Testis (tissue), 3 donors: ENCODE data around the gene TGFB3. TPM values are rescaled to one million over a fixed set of nuclear protein-coding genes. Genes with fewer than 3 reads are reported as not detected.

Experiments
- DNase-seq: peaks from one replicate; pipeline ENCODE4 v3.0.0-alpha.2; 2019
- H3K27ac ChIP-seq, 2 donors: fragments of 200-600 bp; sonication (generic); one replicate each; pipeline ENCODE4 v1.5.1; 2019
- H3K27me3 ChIP-seq: fragments of 200-600 bp; sonication (generic); one replicate; pipeline ENCODE4 v1.5.1; 2019
- H3K36me3 ChIP-seq: fragments of 200-600 bp; sonication (generic); one replicate; pipeline ENCODE4 v1.5.1; 2017; ENCODE audit warnings: low read depth; ENCODE audit errors: missing control alignments
- H3K4me1 ChIP-seq: fragments of 200-600 bp; sonication (generic); one replicate; pipeline ENCODE4 v1.5.1; 2019
- H3K4me3 ChIP-seq, 2 donors: fragments of 200-600 bp; sonication (generic); one replicate each; pipeline ENCODE4 v1.5.1; 2017 to 2019
- H3K9me3 ChIP-seq: fragments of 200-600 bp; sonication (generic); one replicate; pipeline ENCODE4 v1.5.1; 2017
- CTCF ChIP-seq, 3 experiments: fragments of 450-650 bp in 2 of 3; fragments of 200-600 bp in 1 of 3; sonication (generic) in 1 of 3; IDR thresholded peaks; one replicate each; pipeline ENCODE4 v1.5.1; 2016 to 2019; ENCODE audit warnings: antibody characterized with exemption in 3 of 3, mild to moderate bottlenecking in 2 of 3, moderate library complexity in 1 of 3
- POLR2A ChIP-seq: fragments of 450-650 bp; IDR thresholded peaks from one replicate; pipeline ENCODE4 v1.6.1; 2017; ENCODE audit warnings: antibody characterized with exemption, mild to moderate bottlenecking, moderate library complexity
- WGBS, 2 donors: methylation state at CpG; one replicate each; pipeline ENCODE4 v1.1.5; 2018; 5-methylcytosine and 5-hydroxymethylcytosine counted together
- intact Hi-C: fragments of 100-400 bp; cut with DNase I; formaldehyde crosslinking; loops from one replicate; pipeline ENCODE4 v1.15.1; 2023; ENCODE audit warnings: low total_unique reads
- polyA plus RNA-seq: library from polyadenylated mRNA; stranded (reverse); fragments of 350-450 nt; fragmentation: Illumina TruSeq; extraction: RNeasy Lipid Tissue Mini Kit (QIAGEN cat#74804); gene quantifications from one replicate; pipeline ENCODE4 v1.2.3, GENCODE V29; 2014; ENCODE audit warnings: low read depth, low replicate concordance; ENCODE audit not compliant: insufficient read depth
- total RNA-seq, 2 donors: library from RNA; depleted of rRNA; stranded (reverse); fragments of >200 nt; gene quantifications; one replicate each; pipeline ENCODE4 v1.2.3, GENCODE V29; 2016

Gene TGFB3
- total and polyA plus RNA-seq, 3 donors from 2014 or later, result 9.4 to 18.0 (median 15.2) TPM

GRCh38 chr14:75979648-75980565, 1.9 kb downstream of the TGFB3 start:
- WGBS, 2 donors, result 58 to 63% methylated on average over 18 to 27 of the region's 27 CpGs
- DNase-seq, result peak; percentile 56
- H3K27ac ChIP-seq, result peak overlapping the region; percentile 88 to 95
- H3K36me3 ChIP-seq, result no peaks in the 10 kb centered on the region
- H3K27me3 ChIP-seq, result no peaks in the 10 kb centered on the region
- H3K4me1 ChIP-seq, result peaks cover 19% of the 10 kb centered on the region
- intact Hi-C loops, result loop anchor here (5.0 to 10.0 kb wide), 3 partner anchors 75 to 263 kb away; no protein-coding TSS in a partner anchor
- H3K4me3 ChIP-seq, result peak overlapping the region; percentile 65 to 70
- H3K9me3 ChIP-seq, result no peaks in the 10 kb centered on the region
- TF ChIP-seq POLR2A (no peak), CTCF (IDR thresholded peaks at IDR 0.05) (no peak)

GRCh38 chr14:75979071-75979571, 2.7 kb downstream of the TGFB3 start:
- H3K4me1 ChIP-seq, result peaks cover 19% of the 10 kb centered on the region
- peak overlapping the region in 1 of 2 donors; percentile 88 for H3K27ac ChIP-seq
- no peaks in the 10 kb centered on the region for H3K9me3 ChIP-seq
- H3K27me3 ChIP-seq, result no peaks in the 10 kb centered on the region
- no peaks in the 10 kb centered on the region for H3K36me3 ChIP-seq
- intact Hi-C loops, result loop anchor here (10.0 kb wide), 2 partner anchors 74 to 184 kb away; no protein-coding TSS in a partner anchor
- peak overlapping the region; percentile 65 to 70 for H3K4me3 ChIP-seq
- TF ChIP-seq CTCF (IDR thresholded peaks at IDR 0.05) (peak in 2 of 3 experiments; percentile 54 to 63), POLR2A (no peak)
- peak; percentile 46 for DNase-seq
- WGBS, 2 donors, result 34 to 41% methylated on average over 5 to 14 of the region's 14 CpGs

- WGBS, 2 donors, result 65 to 81% methylated on average over 4 to 10 of the region's 10 CpGs
- no peaks in the 10 kb centered on the region for H3K27me3 ChIP-seq
- no peak overlapping the region for H3K27ac ChIP-seq
- intact Hi-C loops, result loop anchor here (10.0 kb wide), 2 partner anchors 73 to 183 kb away; no protein-coding TSS in a partner anchor
- TF ChIP-seq CTCF (IDR thresholded peaks at IDR 0.05), result no peak
- TF ChIP-seq POLR2A, result no peak
- peaks cover 19% of the 10 kb centered on the region for H3K4me1 ChIP-seq
- no peak for DNase-seq
- H3K36me3 ChIP-seq, result no peaks in the 10 kb centered on the region
- H3K4me3 ChIP-seq, result no peak overlapping the region
- no peaks in the 10 kb centered on the region for H3K9me3 ChIP-seq
Observed at GRCh38 chr14:75978249-75978731, 3.5 kb downstream of the TGFB3 start.

- H3K4me1 ChIP-seq, result peaks cover 16% of the 10 kb centered on the region
Observed at GRCh38 chr14:75977582-75977943, 4.2 kb downstream of the TGFB3 start.

More at GRCh38 chr14:75977582-75977943, 4.2 kb downstream of the TGFB3 start:
- Histone ChIP-seq H3K27ac (no peak overlapping the region), H3K4me3 (no peak overlapping the region), H3K27me3 (no peaks in the 10 kb centered on the region), H3K36me3 (no peaks in the 10 kb centered on the region), H3K9me3 (no peaks in the 10 kb centered on the region)
- no peak for DNase-seq
- WGBS, 2 donors, result 59 to 69% methylated on average over 3 of the region's 3 CpGs
- intact Hi-C loops, result loop anchor here (10.0 kb wide), 2 partner anchors 73 to 183 kb away; no protein-coding TSS in a partner anchor
- TF ChIP-seq POLR2A (no peak), CTCF (IDR thresholded peaks at IDR 0.05) (no peak)
